NT2/D1 (cell line): ENCODE data around the gene COL10A1.
"Not testable (repeated sequence)": the region's sequence is repeated elsewhere in the genome, so short reads cannot be mapped to it uniquely, and the experiment has no call there.

Experiments
- SUZ12 ChIP-seq: IDR thresholded peaks from 2 replicates; pipeline ENCODE4 v1.6.1; 2011; ENCODE audit not compliant: insufficient read length, insufficient read depth; ENCODE audit errors: extremely low read depth
- YY1 ChIP-seq: IDR thresholded peaks from 2 replicates; pipeline ENCODE4 v1.6.1; 2011; ENCODE audit not compliant: insufficient read length, insufficient read depth
- ZNF274 ChIP-seq: IDR thresholded peaks from 2 replicates; pipeline ENCODE4 v1.6.1; 2011; ENCODE audit warnings: mild to moderate bottlenecking, low read depth, low read length

- TF ChIP-seq ZNF274, SUZ12, YY1: not testable (repeated sequence)
These were observed 29.7 kb downstream of the COL10A1 start for GRCh38 chr6:116096048-116096759.
